GM12864 (cell line): ENCODE data around the gene MAP3K4.

Experiments used
- DNase-seq: peaks from one replicate; pipeline ENCODE4 v3.0.0-alpha.2; 2011; ENCODE audit warnings: low read depth
- H3K4me3 ChIP-seq: 2 replicates; pipeline ENCODE4 v1.5.1; 2011; ENCODE audit warnings: mild to moderate bottlenecking, low read depth, low read length, control low read depth
- TF ChIP-seq, protein P1 (sequence below): IDR thresholded peaks from 2 replicates; pipeline ENCODE4 v1.5.1; 2011; ENCODE audit warnings: low read depth, mild to moderate bottlenecking, moderate library complexity, low read length, control low read depth, inconsistent platforms; ENCODE audit errors: missing control alignments

The MAP3K4 gene

GRCh38 chr6:161079566-161080262, 88.1 kb downstream of the MAP3K4 start:
- TF ChIP-seq, protein P1, sequence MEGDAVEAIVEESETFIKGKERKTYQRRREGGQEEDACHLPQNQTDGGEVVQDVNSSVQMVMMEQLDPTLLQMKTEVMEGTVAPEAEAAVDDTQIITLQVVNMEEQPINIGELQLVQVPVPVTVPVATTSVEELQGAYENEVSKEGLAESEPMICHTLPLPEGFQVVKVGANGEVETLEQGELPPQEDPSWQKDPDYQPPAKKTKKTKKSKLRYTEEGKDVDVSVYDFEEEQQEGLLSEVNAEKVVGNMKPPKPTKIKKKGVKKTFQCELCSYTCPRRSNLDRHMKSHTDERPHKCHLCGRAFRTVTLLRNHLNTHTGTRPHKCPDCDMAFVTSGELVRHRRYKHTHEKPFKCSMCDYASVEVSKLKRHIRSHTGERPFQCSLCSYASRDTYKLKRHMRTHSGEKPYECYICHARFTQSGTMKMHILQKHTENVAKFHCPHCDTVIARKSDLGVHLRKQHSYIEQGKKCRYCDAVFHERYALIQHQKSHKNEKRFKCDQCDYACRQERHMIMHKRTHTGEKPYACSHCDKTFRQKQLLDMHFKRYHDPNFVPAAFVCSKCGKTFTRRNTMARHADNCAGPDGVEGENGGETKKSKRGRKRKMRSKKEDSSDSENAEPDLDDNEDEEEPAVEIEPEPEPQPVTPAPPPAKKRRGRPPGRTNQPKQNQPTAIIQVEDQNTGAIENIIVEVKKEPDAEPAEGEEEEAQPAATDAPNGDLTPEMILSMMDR = no peak
- no peak for DNase-seq
- no peak overlapping the region for H3K4me3 ChIP-seq

- H3K4me3 ChIP-seq = no peak overlapping the region
- TF ChIP-seq, protein P1 = no peak
- no peak for DNase-seq
Measured at GRCh38 chr6:161080263-161080970, 88.8 kb downstream of the MAP3K4 start.

DNA sequence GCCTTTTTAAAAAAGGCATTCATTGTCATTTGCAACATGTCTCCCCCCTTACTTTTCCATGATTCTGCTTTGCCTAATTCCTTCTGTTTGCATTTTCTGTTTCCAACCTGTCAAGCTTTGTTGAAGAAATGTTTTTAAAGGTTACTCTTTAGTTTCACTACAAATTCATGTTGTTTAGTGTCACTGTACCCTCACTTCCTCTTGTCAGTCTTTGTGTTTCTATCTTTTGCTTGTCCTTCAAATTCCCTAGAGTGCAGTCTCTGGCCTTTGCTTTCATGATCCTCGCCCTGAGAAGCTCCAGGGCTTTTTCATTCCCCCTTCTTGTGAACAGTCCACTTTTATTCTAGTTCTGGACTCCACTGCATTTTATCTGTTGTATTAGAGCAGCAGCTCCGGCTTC, 90.6 kb downstream of the MAP3K4 start:
- no peak for DNase-seq
- TF ChIP-seq, protein P1 = no peak
- no peak overlapping the region for H3K4me3 ChIP-seq

GRCh38 chr6:161085246-161085645, 93.7 kb downstream of the MAP3K4 start:
- H3K4me3 ChIP-seq = no peak overlapping the region
- TF ChIP-seq, protein P1 = no peak
- no peak for DNase-seq

DNA sequence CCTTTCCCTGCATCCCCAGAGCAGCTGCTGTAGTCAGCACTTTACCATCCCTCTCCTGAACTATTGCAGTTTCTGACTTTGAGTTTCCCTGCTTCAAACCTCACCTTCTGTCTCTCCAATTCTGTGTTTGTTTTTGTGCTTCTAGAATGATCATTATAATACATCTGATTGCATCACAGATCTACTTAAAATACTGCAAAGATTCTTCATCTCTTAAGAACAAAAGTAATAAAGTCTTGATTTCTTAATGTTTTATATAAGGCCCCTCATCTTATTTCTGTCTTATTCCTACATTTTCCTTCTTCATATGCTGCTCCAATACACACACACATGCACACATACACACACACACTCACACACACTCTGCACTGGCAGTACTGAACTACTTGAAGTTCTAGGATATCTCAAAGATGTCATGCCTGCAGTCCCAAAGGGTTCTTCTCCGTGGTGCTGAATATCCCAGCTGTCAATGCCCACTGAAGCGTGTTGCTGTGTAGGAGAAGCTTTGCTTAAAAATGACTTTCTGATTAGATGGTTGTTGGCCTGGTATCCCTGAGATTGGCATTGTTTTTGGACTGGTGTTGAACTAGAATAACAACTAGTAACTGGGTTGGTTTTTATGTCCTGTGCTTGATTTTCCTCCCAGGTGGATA, 97.2 kb downstream of the MAP3K4 start:
- TF ChIP-seq, protein P1 = no peak
- H3K4me3 ChIP-seq = no peak overlapping the region
- no peak for DNase-seq

DNA sequence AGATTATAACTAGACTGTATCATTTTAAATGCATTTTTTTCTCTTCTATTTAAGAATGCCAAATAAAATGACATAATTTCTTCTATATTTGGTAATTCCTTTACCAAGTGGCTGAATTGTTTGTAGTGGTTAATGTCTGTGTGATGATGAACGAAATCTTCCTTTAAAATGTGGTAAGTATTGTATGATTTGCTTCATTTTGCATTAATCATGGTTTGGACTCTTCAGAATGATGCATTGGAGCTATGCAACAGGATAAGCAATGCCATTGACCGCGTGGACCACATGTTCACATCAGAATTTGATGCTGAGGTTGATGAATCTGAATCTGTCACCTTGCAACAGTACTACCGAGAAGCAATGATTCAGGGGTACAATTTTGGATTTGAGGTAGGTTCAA, 99.6 kb downstream of the MAP3K4 start:
- DNase-seq = no peak
- TF ChIP-seq, protein P1 = no peak

More for the DNA sequence above, 99.6 kb downstream of the MAP3K4 start:
- H3K4me3 ChIP-seq = no peak overlapping the region
